GM18870 (cell line): ENCODE data around the gene CRYBB2.
"Not testable (repeated sequence)": the region's sequence is repeated elsewhere in the genome, so short reads cannot be mapped to it uniquely, and the experiment has no call there.

ENCODE experiments used
- ATAC-seq: cut with Tn5 transposase; IDR thresholded peaks from one replicate; pipeline ENCODE4 v1.9.1; 2021; ENCODE audit warnings: moderate library complexity; ENCODE audit not compliant: unreplicated experiment

CRYBB2 gene

GRCh38 chr22:25199731-25200520, 19.5 kb upstream of the CRYBB2 start, which contains the start of gene CRYBB3:
CRYBB3 (plus strand) TSS chr22:25199858; CDS start chr22:25201397, 1,539 bp downstream.
- no peak for ATAC-seq

DNA sequence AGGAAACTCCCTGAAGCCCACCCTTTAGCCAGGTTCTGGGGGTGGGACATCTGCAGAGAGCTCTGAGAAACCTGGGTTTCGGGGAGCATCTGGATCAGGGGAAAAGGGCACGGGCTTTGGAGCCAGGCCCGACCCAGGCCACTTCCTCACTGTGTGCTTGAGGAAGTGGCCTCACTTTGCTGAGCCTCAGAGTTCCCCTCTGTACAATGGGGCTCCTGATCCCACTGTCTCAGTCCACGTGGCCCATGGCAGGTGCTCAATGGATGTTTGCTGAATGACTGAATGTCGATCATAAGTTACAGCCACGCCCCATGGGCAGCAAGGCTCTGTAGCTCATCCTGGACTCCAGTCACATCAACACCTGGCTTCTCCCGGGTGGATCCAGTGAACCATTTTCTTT, 18.5 kb upstream of the CRYBB2 start:
- no peak for ATAC-seq

GRCh38 chr22:25201557-25202273, 17.7 kb upstream of the CRYBB2 start:
- ATAC-seq = no peak

- ATAC-seq = no peak
Measured at GRCh38 chr22:25202290-25202921, 17.0 kb upstream of the CRYBB2 start.

DNA sequence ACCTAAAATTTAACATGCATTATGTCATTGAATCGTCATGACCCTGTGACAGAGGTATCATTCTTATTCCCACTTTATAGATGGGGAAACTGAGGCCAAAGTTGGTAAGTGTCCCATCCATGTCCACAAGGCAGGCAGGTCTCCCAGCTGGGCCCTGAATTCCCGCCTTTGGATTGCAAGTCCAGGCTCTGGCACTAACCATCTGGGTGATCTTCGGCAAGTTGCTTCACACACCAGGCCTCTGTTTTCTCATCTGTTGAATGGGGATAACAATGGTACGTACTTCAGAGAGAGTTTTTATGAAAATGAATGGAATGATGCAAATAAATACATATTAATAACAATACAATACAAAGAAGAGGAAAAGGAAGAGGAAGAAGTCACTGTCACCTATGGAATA, 16.4 kb upstream of the CRYBB2 start:
- no peak for ATAC-seq

DNA sequence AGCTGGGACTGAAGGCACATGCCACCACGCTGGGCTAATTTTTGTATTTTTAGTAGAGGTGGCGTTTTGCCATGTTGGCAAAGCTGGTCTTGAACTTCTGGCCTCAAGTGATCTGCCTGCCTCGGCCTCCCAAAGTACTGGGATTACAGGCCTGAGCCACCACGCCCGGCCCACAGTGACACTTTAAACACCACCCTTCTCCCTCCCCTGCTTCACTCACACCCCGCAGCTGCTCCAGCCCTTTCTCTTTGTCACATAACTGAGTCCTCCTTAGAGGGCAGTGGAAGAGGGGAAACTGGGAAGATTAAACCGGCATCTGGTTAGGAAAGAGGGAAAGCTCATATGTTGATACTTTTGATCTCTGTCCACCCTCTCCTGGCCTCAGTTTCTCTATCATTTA, 14.9 kb upstream of the CRYBB2 start:
- not testable (repeated sequence) for ATAC-seq

DNA sequence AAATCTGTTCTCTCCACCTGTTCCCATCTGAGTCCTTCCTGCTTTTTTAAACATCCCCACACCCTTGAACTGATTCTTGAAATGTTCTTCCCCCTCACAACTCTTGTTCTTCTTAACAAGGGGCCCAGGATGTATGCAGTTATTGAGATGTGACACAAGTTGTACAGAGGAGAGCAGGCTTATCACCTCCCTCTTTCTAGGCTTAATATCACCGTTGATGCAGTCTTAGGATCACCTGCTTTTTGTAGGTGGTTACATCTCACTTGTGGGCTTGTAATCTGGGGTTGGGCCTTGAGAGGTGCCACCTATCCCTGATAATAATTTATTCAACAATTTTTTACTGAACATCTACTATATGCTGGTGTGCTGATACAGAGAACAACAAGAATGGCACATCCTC, 13.6 kb upstream of the CRYBB2 start:
- ATAC-seq = no peak

DNA sequence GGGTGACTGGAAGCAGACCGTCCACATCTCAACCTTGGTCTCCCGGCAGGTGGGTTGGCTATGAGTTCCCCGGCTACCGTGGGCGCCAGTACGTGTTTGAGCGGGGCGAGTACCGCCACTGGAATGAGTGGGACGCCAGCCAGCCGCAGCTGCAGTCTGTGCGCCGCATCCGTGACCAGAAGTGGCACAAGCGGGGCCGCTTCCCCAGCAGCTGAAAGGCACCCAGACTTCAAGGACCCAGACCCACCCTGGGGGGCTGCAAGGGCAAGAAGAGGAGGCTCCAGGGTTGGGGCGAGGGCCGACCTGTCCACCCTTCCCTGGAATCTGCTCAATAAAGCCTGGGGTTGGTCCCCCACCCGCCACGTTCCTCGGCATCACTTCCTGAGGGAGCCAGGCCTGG, 12.4 kb upstream of the CRYBB2 start:
- ATAC-seq = no peak

DNA sequence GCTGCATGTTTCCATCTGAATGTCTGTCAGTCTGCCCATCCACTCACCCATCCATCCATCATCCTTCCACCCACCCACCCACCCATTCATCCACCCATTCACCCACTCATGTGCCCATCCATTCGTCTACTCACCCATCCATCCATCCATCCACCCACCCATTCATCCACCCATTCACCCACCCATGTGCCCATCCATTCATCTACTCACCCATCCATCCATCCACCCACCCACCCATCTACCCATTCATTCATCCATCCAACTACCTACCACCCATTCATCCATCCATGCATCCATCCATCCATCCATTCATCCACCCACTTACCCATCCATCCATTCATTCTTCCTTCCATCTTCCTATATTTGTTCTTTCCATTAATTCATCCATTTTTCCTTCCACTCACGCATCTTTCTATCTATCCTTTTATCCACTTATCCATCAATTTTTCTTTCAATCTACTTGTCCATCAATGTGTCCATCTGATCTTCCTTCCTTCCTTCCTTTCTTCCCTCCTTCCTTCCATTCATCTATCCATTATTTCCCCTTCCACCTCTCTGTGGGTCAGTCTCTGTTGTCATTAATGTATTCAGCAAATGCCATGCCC, 11.8 kb upstream of the CRYBB2 start:
- no peak for ATAC-seq

DNA sequence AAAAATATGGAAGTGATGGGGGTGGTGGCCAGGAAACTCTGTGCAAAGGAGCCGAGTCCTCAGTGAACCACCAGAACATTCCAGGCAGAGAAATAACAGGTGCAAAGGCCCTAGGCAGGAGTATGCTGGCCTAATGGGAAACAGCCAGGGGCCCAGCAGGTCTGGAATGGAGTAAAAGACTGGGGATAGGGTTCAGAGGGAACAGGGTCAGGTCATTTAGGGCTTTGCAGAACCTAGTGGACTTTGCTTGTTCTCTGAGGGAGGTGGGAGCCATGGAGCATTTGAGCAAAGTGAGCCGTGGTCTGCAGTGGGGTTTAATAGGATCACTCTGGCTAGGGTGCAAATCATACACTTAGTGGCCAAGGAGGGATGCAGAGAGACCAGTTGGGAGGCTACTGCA, 11.1 kb upstream of the CRYBB2 start:
- ATAC-seq = no peak

GRCh38 chr22:25208743-25209505, 10.5 kb upstream of the CRYBB2 start:
- ATAC-seq = no peak

- no peak for ATAC-seq
Measured at GRCh38 chr22:25210793-25211192, 8.6 kb upstream of the CRYBB2 start.

GRCh38 chr22:25212337-25212736, 7.1 kb upstream of the CRYBB2 start:
- ATAC-seq = no peak

- no peak for ATAC-seq
Measured at GRCh38 chr22:25213221-25213620, 6.2 kb upstream of the CRYBB2 start.

DNA sequence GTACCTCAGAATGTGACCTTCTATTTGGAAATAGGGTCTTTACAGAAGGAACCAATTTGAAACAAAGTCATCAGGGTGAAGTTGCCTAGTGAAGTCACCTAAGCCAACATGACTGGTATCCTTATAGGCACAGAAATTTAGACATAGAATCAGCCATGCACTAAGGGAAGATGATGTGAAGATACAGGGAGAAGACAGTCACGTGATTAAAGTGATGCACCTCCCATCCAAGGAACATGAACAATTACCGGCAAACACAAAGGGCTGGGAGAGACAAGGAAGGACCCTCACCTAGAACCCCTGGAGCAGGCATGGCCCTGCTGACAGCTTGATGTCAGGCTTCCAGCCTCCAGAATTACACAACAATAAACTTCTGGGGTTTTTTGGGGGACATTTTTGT, 3.2 kb upstream of the CRYBB2 start:
- ATAC-seq = no peak

- no peak for ATAC-seq
Measured at GRCh38 chr22:25219948-25220442, 556 bp downstream of the CRYBB2 start.

- no peak for ATAC-seq
Measured at GRCh38 chr22:25221790-25222189, 2.4 kb downstream of the CRYBB2 start.

- no peak for ATAC-seq
Measured at GRCh38 chr22:25223269-25223850, 3.9 kb downstream of the CRYBB2 start.

DNA sequence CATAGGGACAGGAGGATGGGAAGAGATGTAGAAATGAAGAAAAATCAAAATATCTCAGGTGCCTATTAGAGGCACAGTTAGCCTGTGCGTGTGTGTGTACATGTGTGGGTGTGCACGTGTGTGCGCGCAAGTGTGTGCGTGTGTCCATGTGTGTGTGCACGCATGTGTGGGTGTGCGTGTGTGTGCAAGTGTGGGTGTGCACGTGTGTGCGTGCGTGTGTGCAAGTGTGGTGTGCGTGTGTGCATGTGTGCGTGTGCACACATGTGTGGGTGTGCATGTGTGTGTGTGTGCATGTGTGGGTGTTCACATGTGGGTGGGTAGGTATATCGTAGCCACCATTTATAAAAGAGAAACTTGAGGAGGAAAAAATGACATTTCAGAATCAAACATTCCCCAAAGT, 9.4 kb downstream of the CRYBB2 start:
- ATAC-seq = no peak

GRCh38 chr22:25230760-25231159, 11.3 kb downstream of the CRYBB2 start:
- ATAC-seq = not testable (repeated sequence)
